HG03378 (cell line): ENCODE data around the gene ARHGEF10L.

Experiments used
- ATAC-seq: cut with Tn5 transposase; IDR thresholded peaks from one replicate; pipeline ENCODE4 v1.9.1; 2021; ENCODE audit warnings: mild to moderate bottlenecking, moderate library complexity; ENCODE audit not compliant: unreplicated experiment

Gene ARHGEF10L

DNA sequence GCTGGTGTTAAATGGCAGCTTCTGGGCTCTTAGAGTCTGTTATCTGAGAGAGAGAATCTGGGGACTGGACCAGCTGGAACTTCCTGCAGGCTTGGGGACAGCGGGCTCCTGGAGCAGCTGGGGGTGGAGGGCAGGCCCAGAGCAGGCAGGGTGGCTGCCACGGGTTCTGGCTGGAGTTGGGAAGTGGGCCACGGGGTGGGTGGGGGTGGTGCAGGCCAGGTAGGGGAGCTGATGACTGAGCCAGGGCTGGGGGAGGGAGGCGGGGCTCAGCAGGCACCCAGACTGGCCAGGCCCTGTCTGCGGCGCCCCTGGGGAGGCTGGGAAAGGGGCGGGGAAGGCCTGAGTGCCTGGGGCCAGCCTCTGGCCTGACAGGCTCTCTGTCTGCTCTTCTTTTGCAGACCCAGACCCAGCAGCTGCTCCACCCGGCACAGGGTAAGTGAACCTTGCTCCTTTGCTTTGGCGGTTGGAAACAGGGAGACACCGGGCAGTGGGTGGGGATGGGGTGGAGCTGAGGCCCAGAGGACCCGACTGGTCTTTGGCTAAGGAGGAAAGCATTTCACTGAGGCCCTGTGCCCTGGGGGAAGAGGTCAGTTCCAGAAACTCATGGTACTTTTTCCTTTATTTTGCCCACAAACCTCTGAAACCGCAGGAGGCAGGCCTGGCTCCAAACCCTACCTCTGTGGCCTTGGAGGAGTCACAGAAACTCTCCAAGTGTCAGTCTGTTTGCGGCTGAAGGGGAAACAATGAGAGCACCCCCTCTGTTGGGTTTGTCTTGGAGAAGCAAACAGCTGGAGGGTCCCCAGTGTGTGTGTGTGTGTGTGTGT, 48.8 kb downstream of the ARHGEF10L start:
- ATAC-seq, result no peak

DNA sequence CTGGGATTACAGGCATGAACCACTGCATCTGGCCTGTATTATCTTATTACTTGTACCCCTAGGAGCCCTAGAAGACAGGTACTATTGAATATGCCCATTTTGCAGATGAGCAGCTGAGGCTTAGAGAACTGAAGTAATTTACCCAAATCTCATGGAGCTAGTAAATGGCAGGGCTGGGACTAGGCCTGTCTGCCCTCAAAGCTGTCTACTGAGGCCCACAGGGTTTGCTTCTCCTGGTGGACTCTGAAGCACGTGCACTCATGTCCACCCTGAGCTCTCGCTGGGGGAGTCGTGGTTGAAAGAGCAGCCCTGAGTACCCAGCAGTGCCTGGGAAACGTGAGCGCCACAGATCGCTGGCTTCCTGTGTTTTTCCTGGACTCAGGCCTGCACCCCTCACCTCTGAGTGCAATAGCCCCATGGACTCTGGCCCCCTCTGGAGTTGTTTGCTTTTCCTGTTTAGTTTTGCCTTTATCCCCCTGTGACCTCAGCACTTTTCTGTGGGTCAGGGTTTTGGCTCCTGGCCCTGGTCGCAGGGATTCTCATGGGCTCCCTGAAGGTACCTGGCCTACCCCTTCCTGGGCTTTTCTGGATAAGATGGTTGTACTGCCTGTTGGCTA, 52.4 kb downstream of the ARHGEF10L start:
- no peak for ATAC-seq

DNA sequence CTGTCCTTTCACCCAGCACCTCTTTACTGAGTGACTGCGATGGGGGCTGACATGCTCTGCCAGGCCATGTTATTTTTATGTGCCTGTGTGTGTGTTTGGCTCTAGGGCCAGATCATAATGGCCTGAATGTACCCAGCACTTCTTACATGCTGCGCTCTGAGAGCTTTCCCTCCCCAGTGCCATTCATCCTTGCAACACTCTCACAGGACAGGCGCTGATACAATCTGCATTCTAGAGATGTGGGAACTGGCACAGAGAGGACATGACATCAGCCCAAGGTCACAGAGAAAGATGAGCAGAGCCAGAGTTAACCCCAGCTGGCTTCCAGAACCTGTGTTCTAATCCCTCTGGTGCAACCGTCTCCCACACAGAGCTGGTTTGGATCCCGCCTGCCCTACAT, 54.5 kb downstream of the ARHGEF10L start:
- no peak for ATAC-seq

DNA sequence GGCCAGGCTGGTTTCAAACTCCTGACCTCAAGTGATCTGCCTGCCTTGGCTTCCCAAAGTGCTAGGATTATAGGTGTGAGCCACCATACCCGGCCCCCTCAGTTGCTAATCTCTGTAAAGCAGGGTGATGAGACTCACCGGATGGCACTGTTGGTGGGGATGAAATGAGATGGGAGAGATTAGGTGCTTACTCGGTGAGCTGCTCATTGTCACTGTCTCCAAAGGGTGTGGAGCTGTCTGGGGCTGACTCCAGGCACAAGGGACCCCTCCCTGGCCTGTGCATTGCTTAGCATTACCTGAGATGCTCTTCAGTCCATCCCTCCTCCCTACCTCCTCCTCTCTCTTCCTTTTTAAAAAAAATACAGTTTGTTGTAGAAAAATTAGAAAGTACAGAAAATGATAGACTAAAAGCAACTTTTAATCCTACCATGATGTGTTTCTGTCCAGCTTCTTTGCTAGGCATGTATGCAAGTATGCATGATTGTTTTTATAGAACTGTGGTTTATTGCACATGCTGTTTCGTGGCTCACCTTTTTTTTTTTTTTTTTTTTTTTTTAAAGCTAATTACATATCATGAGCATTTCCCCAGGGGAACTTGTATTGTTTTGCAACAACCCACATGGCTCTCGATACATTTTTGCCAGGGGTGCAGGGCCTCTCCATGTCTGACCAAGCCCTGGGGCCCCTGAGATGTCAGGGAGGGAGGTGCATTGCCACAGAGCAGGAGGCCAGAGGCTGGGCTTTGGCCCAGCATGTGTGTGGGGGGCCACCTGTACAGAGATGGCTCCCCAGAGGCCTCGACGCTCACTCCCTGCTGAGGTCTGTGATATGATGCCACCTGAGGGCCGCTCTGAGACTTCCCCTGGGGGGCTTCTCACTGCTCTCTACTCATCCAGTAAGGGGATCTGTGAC, 55.4 kb downstream of the ARHGEF10L start:
- no peak for ATAC-seq

DNA sequence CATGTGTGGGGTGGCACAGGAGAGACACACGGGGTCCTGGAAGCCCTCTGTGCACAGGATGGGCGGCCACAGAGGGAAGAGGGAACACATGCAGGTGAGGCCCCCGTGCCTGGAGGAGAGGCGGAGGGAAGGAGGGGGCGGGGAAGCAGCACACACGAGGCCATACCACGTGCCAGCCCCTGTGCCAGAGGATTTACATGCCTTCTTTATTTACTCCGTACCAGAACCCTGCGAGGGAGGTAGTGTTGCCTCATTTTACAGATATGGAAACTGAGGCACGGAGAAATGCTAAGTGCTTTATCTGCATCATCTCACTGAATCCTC, 56.1 kb downstream of the ARHGEF10L start:
- ATAC-seq, result no peak

DNA sequence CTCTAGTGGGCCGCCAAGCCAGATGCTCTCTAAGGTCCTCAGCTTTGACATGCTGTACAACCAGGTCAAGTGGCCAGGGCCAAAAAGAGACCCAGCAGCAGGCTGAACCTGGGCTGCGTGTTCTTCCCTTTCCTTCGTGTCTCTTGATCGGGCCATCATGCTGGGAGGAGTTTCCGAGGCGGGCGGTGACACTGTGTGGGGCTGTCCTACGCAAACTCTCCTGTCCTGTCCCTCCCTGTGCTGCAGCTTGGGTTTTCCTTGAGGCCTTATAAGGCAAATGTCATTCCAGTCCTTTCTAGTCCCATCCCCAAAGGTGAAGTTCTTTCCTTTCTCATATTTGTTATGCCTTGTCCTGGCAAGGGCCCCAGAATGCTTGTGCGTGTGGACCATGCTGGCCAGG, 56.7 kb downstream of the ARHGEF10L start:
- no peak for ATAC-seq

DNA sequence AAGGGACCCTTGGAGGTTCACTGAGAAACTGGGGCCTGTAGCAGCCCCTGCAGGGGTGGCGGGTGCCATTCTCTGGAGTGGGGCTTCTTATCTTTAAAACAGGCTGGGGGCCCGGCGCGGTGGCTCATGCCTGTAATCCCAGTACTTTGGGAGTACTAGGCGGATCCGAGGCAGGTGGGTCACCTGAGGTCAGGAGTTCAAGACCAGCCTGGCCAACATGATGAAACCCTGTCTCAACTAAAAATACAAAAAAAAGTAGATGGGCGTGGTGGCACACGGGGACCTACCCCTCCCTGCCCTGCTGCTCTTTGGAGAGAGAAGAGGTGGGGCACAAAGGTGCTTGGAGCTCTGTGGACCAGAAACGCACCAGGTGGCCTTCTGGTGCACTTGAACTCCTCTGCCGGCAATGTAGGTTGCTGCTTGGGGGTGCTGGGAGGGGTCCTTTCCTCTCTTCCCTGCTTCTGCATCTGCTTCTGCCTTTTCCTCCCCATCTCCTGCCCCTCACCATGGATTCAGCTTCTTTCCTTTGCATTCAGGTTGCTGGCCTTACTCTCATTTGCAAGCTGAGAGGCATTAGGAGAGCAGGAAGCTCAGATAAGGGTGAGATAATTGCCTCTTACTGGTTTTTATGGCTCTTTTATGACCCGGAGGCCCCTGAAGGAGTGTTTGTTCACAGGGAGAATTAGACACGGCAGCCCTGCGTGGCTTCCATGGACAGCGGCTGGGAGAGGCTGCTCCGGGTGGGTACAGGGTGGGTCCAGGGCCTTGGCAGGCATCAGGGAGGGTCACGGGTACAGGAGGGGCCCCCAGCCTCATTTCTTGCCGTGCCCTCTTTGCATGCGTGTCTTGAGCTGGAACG, 57.4 kb downstream of the ARHGEF10L start:
- ATAC-seq, result no peak

DNA sequence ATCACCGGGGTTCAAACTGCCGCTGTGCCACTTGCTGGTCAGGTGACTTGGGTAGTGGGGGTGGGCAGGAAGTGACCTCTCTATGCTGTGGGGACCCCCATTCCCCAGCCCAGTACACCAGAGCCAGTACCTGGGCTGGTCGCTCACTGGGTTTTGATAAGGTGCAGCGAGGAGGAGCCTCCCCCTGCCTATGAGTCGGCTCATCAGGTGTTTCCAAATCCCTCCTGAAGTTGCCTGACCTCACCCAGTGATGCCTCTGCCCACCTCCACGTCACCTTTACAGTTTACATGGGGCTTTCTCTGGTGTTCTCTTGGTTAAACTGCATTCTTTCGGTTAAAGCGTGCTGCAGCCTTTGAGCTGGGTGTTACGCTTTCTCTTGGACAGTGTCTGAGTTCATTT, 58.2 kb downstream of the ARHGEF10L start:
- ATAC-seq, result no peak

DNA sequence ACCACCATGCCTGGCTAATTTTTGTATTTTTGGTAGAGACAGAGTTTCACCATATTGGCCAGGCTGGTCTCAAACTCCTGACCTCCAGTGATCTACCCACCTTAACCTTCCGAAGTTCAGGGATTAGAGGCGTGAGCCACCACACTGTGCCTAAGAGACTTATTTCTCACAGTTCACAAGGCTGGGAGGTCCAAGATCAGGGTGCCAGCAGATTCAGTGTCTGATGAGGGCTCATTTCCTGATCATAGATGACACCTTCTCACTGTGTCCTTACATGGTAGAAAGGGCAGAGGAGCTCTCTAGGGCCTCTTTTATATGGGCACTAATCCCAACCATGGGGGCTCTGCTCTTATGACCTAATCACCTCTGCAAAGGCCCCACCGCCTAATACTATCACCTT, 58.8 kb downstream of the ARHGEF10L start:
- no peak for ATAC-seq

DNA sequence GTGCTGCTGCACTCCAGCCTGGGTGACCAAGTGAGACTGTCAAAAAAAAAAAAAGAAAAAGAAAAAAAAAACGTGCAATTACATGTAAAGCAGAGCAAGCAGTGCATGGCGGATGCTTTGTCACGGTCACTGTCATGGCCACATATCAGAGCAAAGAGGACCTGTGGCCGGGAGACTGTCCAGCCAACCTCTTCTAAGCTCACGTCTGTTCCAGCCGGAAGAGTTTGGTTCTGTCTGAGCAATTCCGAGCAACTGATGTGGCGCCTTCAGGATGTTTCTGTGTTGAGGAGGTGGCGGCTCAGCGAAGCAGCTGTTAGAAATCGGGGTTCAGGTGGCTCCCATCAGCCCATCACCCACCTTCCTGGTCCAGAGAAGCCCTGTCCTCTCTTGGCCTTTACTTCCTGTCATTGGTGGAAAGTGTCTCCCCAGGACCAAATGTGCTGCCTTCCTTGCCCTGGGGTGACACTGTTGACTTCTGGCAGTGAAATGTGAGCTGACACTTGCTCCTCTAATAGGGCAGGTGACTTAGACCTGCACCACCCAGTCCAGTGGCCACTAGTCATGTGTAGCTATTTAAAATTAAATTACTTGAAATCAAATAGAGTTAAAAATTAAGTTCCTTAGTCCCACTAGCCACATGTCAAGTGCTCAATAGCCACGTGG, 59.9 kb downstream of the ARHGEF10L start:
- ATAC-seq, result no peak

DNA sequence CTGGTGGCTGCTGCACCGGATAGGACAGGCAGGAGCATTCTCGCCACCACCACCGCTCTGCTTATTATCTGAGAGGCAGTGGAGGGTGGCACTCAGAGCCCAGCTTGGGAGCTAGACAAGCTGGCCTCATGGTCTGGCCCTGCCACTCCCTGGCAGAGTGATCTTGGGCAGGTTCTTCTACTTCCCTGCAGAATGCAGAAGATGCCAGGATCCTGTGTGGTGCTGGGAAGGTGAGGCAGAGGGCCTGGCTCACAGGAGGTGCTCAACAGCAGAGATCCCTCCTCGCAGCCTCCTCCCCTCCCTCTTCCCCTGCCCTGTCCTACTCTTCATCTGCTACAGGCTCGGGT, 60.4 kb downstream of the ARHGEF10L start:
- ATAC-seq, result no peak

DNA sequence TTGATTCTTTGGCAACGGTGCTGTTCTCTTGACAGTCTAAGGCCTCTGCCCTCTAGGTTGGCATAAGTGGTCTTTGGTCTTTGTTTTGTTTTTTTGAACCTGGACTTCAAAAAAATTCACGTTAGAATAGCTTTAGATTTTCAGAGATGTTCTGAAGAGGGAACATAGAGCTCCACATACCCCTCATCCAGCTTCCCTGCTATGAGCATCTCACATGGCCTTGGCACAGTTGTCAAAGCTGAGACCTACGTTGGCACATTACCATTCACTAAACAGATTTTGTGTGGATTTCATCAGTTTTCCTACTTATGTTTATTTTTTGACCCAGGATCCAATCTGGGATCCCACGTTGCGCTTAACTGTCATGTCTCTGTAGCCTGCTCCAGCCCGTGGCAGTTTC, 60.8 kb downstream of the ARHGEF10L start:
- no peak for ATAC-seq

DNA sequence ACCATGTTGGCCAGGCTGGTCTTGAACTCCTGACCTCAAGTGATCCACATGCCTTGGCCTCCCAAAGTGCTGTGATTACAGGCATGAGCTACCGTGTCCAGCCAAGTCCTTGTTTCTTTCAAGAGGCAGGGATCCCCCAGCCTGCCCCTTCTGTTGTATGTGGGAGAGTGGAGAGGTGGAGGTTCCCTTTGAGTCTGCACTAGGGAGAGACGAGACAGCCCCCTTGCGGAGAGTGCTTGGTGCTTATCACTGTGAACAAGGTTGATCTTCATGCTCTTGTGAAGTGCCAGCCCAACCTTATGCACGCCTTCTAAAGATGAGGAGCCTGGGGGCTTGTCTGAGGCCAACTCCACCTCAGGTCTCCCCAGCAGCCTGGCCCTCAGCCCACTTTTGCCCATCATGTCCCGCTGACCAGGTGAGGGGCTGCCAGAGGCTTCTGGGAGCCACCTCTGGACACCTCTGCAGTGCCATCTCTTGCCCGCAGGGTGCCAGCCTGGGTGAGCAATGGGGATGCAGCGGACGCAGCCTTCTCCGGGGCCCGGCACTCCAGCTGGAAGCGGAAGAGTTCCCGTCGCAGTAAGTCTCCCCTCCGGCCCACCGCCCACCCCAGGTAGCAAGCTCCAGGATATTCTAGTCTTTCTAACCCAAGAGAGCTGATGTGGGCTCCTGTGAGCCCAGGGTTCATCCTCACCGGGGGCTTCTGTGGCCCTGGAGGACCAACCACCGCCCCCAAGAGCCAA, 62.3 kb downstream of the ARHGEF10L start:
- no peak for ATAC-seq

DNA sequence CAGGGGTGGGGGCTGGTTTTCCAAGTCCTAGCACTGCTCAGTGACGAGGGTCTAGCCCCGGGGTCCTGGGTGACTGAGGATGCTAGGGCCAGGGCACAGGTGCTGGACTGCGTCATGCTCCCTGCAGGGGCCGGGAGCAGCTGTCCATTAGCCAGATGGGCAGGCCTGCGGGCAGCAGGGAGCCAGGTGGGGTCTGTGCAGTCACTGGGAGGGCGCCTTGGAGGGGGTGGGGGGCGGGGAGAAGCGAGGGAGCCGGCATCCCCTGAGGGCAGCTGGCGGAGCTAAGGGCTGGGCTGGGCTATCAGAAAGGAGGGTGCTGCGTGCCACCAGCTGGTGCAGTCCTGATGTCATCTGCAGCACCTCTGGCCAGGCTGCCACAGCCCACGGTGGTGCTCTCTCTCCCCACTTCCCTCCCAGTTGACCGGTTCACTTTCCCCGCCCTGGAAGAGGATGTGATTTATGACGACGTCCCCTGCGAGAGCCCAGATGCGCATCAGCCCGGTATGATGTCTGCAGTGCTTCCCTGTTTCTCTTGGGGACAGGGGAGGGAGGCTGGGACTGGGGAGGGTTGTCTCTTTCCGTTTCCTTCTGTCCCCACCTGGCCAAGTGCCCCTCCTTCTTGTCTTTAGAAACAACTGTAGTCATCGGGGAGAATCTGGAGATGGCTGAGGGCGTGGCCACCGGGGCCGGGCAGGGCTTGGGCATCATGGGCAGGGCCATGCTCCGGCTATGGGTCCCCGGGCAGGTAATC, 63.8 kb downstream of the ARHGEF10L start:
- ATAC-seq, result no peak

DNA sequence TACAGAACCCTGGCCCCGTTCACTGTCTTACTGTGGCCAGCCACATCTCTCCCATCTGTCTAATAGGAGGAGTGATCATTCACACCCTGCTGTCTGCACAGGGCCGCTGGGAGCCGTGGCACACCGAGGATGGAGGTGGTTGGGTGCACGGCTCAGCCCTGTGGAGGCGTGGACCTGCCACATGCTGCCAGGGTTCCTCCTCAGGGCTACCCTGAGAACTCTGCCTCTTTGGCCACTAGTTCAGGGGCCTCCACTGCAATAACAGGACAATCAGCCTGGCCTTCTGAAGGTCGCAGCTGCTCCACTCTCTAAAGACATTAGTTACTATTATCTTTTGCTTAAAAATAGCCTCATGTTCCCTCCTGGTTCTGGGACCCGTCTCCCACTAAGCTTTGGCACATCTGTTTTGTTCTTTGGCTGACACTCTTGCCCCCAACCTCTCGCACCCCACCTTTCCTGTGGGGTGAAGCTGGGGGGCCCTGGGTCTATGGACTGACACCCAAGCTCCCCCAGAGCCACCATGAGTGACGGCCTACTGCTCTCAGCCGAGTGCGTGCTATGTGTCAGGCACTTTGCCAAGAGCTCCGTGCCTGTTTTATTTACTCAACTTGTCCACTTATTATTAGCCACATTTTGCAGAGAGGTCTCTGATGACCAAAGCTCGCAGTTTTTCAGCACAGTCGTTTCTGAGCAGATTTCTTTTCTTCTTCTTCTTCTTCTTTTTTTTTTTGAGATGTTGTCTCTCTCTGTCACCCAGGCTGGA, 66.3 kb downstream of the ARHGEF10L start:
- no peak for ATAC-seq

DNA sequence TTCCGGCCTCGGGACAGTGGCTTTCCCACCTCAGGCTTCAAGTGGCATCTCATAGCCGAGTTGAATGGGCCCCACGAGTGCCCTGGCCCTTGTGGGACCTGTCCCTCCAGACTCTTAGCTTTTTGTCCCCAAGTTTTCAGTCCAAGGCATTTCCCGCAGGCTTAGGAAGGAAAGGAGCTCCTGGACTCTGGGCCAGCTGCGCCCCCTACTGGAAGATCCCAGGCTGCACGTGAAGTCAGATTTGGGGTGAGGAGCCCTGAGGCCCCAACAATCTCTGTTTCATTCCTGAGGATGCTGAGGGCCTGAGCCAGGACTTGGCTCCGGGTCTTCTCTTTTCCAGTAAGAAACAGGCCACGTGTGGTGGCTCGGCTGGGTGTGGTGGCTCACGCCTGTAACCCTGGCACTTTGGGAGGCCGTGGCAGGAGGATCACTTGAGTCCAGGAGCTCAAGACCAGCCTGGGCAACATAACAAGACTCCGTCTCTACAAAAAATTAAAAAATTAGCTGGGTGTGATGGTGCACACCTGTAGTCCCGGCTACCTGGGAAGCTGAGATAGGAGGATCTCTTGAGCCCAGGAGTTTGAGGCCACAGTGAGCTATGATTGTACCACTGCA, 67.4 kb downstream of the ARHGEF10L start:
- ATAC-seq, result no peak

DNA sequence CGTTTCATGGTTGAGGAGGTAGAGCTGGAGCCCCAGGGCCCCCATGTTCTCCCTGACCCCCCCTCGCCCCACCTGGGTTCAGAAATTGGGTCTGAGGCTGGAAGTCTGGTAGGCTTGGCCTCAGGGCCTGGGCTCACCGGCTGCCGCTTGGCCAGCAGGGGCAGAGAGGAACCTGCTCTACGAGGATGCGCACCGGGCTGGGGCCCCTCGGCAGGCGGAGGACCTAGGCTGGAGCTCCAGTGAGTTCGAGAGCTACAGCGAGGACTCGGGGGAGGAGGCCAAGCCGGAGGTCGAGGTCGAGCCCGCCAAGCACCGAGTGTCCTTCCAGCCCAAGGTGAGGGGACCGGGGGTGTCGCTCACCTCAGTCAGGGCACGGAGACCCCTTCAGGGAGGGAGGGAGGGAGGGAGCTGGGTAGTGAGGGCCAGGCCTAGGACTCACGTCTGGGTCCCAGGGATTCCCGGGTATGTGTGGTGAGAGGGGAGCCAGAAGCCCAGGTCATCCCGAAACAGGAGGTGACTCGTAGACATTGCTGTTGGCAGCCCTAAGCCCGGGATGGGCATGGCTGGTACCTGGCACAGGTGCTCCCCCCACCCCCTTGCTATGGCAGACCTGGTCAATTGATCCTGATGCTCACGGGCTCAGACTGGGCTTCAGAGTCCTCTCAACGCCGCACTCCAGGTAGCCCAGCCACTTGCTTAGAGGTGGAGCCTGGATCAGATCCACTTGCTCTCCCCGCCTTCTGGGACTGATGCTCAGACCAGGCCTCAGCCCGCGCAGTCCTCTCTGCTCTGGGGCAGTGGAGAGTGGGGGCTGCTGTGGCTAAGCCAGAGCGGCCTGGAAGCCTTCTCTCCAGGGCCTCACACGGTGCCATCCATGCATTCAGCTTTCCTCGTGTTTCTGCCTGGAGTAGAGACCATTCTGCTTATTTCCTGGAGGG, 68.4 kb downstream of the ARHGEF10L start:
- no peak for ATAC-seq
